ENCODE data around the gene FNTB. TPM values are rescaled to one million over a fixed set of nuclear protein-coding genes. Genes with fewer than 3 reads are reported as not detected.

The FNTB gene
- total RNA-seq, 1 donor from 2014 or later = 30.1 TPM

- Mint-ChIP-seq H3K36me3 (peaks cover 10% of the 10 kb centered on the region), H3K27me3 (no peaks in the 10 kb centered on the region), H3K4me3 (no peak overlapping the region), H3K4me1 (ENCODE audit: unreplicated experiment) (peaks cover 14% of the 10 kb centered on the region), H3K9me3 (no peaks in the 10 kb centered on the region), H3K27ac (no peak overlapping the region)
- TF ChIP-seq CTCF (conservative IDR thresholded peaks at IDR 0.05) = no peak
- no peak for DNase-seq (ENCODE audit: extremely low spot score, unreplicated experiment)
Observed at GRCh38 chr14:64958743-64959142, 28.0 kb upstream of the FNTB start.

- Mint-ChIP-seq H3K4me3 (no peak overlapping the region), H3K27me3 (no peaks in the 10 kb centered on the region), H3K36me3 (peaks cover 13% of the 10 kb centered on the region), H3K4me1 (ENCODE audit: unreplicated experiment) (peaks cover 14% of the 10 kb centered on the region), H3K9me3 (no peaks in the 10 kb centered on the region), H3K27ac (peak overlapping the region; percentile 39)
- DNase-seq (ENCODE audit: extremely low spot score, unreplicated experiment) = no peak
- TF ChIP-seq CTCF (conservative IDR thresholded peaks at IDR 0.05) = no peak
Observed at GRCh38 chr14:64960762-64961276, 25.9 kb upstream of the FNTB start.

GRCh38 chr14:64963611-64964010 is 23.1 kb upstream of the FNTB start:
- Mint-ChIP-seq H3K9me3 (no peaks in the 10 kb centered on the region), H3K27me3 (no peaks in the 10 kb centered on the region), H3K36me3 (peaks cover 17% of the 10 kb centered on the region), H3K4me1 (ENCODE audit: unreplicated experiment) (peaks cover 32% of the 10 kb centered on the region), H3K4me3 (no peak overlapping the region), H3K27ac (no peak overlapping the region)
- TF ChIP-seq CTCF (conservative IDR thresholded peaks at IDR 0.05) = no peak
- DNase-seq (ENCODE audit: extremely low spot score, unreplicated experiment) = no peak

GRCh38 chr14:64965356-64966000 is 21.2 kb upstream of the FNTB start:
- no peaks in the 10 kb centered on the region for H3K9me3 Mint-ChIP-seq
- H3K27me3 Mint-ChIP-seq = no peaks in the 10 kb centered on the region
- H3K36me3 Mint-ChIP-seq = peaks cover 16% of the 10 kb centered on the region
- peak overlapping the region; percentile 66 for H3K27ac Mint-ChIP-seq
- TF ChIP-seq CTCF (conservative IDR thresholded peaks at IDR 0.05) = no peak
- peaks cover 30% of the 10 kb centered on the region for H3K4me1 Mint-ChIP-seq (ENCODE audit: unreplicated experiment)
- peak overlapping the region; percentile 12 for H3K4me3 Mint-ChIP-seq
- no peak for DNase-seq (ENCODE audit: extremely low spot score, unreplicated experiment)

- Mint-ChIP-seq H3K4me3 (peak overlapping the region; percentile 67), H3K36me3 (peaks cover 16% of the 10 kb centered on the region), H3K9me3 (no peaks in the 10 kb centered on the region), H3K27me3 (no peaks in the 10 kb centered on the region), H3K4me1 (ENCODE audit: unreplicated experiment) (peaks cover 30% of the 10 kb centered on the region), H3K27ac (peak overlapping the region; percentile 74)
- DNase-seq (ENCODE audit: extremely low spot score, unreplicated experiment) = no peak
- TF ChIP-seq CTCF (conservative IDR thresholded peaks at IDR 0.05) = no peak
Observed at GRCh38 chr14:64966976-64967375, 19.7 kb upstream of the FNTB start.

Data from type B pancreatic cell (in vitro differentiated cells).